ENCODE data around the gene ADGRB3.

DNA sequence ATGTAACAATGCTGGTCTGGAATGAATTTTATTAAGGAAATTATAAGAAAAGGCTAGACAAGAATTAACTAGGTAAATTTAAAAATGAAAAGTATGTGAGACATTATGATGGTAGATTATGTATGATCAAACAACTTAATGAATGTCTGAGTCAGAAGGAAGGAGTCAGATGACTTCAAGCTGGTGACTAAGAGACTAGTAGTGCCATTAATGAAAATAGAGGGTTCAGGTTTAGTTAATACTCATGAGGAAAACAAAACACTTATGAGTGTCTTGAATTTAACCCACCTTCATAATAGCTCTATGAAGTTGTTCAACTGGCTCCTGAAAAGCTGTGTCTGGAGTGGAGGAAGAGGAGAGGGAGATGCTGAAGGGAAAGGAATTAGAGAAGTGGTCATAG lies 256.3 kb downstream of the ADGRB3 start:
- TF ChIP-seq, protein P1, sequence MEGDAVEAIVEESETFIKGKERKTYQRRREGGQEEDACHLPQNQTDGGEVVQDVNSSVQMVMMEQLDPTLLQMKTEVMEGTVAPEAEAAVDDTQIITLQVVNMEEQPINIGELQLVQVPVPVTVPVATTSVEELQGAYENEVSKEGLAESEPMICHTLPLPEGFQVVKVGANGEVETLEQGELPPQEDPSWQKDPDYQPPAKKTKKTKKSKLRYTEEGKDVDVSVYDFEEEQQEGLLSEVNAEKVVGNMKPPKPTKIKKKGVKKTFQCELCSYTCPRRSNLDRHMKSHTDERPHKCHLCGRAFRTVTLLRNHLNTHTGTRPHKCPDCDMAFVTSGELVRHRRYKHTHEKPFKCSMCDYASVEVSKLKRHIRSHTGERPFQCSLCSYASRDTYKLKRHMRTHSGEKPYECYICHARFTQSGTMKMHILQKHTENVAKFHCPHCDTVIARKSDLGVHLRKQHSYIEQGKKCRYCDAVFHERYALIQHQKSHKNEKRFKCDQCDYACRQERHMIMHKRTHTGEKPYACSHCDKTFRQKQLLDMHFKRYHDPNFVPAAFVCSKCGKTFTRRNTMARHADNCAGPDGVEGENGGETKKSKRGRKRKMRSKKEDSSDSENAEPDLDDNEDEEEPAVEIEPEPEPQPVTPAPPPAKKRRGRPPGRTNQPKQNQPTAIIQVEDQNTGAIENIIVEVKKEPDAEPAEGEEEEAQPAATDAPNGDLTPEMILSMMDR (IDR thresholded peaks at IDR 0.05 in 8 of 11, conservative IDR thresholded peaks at IDR 0.05 in 3 of 11) = no peak
- no peak for TF ChIP-seq POLR2A (IDR thresholded peaks at IDR 0.05)

All from spleen (tissue), 7 donors.